Neural cell (in vitro differentiated cells): ENCODE measurements around the gene RET. TPM values are rescaled to one million over a fixed set of nuclear protein-coding genes. Genes with fewer than 3 reads are reported as not detected.

ENCODE experiments used
- H2AFZ ChIP-seq: fragments of 200-600, 300-800 bp; sonication (generic), shearing (Covaris generic); 2 replicates; pipeline ENCODE4 v1.6.0; 2014; ENCODE audit warnings: low read depth, mild to moderate bottlenecking, antibody characterized with exemption, low read length, moderate library complexity
- H3F3A ChIP-seq: fragments of 200-600 bp; shearing (Covaris generic); 2 replicates; pipeline ENCODE4 v1.6.1; 2016; ENCODE audit warnings: mild to moderate bottlenecking, moderate library complexity, mixed read lengths, antibody characterized with exemption, low read length; ENCODE audit not compliant: insufficient read depth, poor library complexity, severe bottlenecking
- H3K27ac ChIP-seq: fragments of 200-600, 300-800 bp; sonication (generic), shearing (Covaris generic); 2 replicates; pipeline ENCODE4 v1.5.1; 2014; ENCODE audit warnings: mild to moderate bottlenecking, low read length, moderate library complexity
- H3K27me3 ChIP-seq: fragments of 300-800, 200-600 bp; sonication (generic), shearing (Covaris generic); 2 replicates; pipeline ENCODE4 v1.6.0; 2014; ENCODE audit warnings: mild to moderate bottlenecking, low read depth, low read length, moderate library complexity; ENCODE audit not compliant: insufficient read depth
- H3K36me3 ChIP-seq: fragments of 300-800, 200-600 bp; sonication (generic), shearing (Covaris generic); 2 replicates; pipeline ENCODE4 v1.5.1; 2014; ENCODE audit warnings: mild to moderate bottlenecking, antibody characterized with exemption, low read length, moderate library complexity; ENCODE audit not compliant: insufficient read depth
- H3K4me2 ChIP-seq: fragments of 300-800, 200-600 bp; sonication (generic), shearing (Covaris generic); 2 replicates; pipeline ENCODE4 v1.6.0; 2014; ENCODE audit warnings: mild to moderate bottlenecking, low read length
- H3K4me3 ChIP-seq: fragments of 300-800, 200-600 bp; sonication (generic), shearing (Covaris generic); 2 replicates; pipeline ENCODE4 v1.5.1; 2014; ENCODE audit warnings: mild to moderate bottlenecking, low read length, moderate library complexity
- H3K79me2 ChIP-seq: fragments of 200-600 bp; shearing (Covaris generic); replicated peaks from 2 replicates; pipeline ENCODE4 v1.6.0; 2014; ENCODE audit warnings: mild to moderate bottlenecking, low read length, moderate library complexity; ENCODE audit not compliant: insufficient read depth
- H3K9ac ChIP-seq: fragments of 300-800, 200-600 bp; sonication (generic), shearing (Covaris generic); 2 replicates; pipeline ENCODE4 v1.6.1; 2016; ENCODE audit warnings: mild to moderate bottlenecking, low read length, mixed read lengths
- H3K9me2 ChIP-seq: fragments of 200-600 bp; shearing (Covaris generic); 2 replicates; pipeline ENCODE4 v1.6.1; 2016; ENCODE audit warnings: mild to moderate bottlenecking, low read length, mixed read lengths; ENCODE audit not compliant: insufficient read depth
- H3K9me3 ChIP-seq: fragments of 200-600, 300-800 bp; sonication (generic), shearing (Covaris generic); 2 replicates; pipeline ENCODE4 v1.6.1; 2016; ENCODE audit warnings: mild to moderate bottlenecking, mixed run types, low read length, moderate library complexity, mixed read lengths
- H4K20me1 ChIP-seq: fragments of 200-600 bp; shearing (Covaris generic); 2 replicates; pipeline ENCODE4 v1.6.1; 2016; ENCODE audit warnings: mild to moderate bottlenecking, mixed run types; ENCODE audit not compliant: insufficient read depth
- EP300 ChIP-seq: fragments of 450-650 bp; conservative IDR thresholded peaks from 2 replicates; pipeline ENCODE4 v1.6.1; 2014; ENCODE audit warnings: antibody characterized with exemption, mild to moderate bottlenecking, moderate library complexity; ENCODE audit not compliant: poor library complexity, severe bottlenecking
- EZH2 ChIP-seq: fragments of 200-600, 300-800 bp; shearing (Covaris generic), sonication (generic); IDR thresholded peaks from 2 replicates; pipeline ENCODE4 v1.6.1; 2014; ENCODE audit warnings: antibody characterized with exemption, low read length, borderline replicate concordance, mild to moderate bottlenecking; ENCODE audit not compliant: insufficient read depth, poor library complexity, severe bottlenecking
- MXI1 ChIP-seq: fragments of 450-650 bp; conservative IDR thresholded peaks from 2 replicates; pipeline ENCODE4 v1.6.1; 2014; ENCODE audit warnings: antibody characterized with exemption, mild to moderate bottlenecking; ENCODE audit not compliant: poor library complexity, severe bottlenecking
- POLR2AphosphoS5 ChIP-seq: IDR thresholded peaks from 2 replicates; pipeline ENCODE4 v1.6.1; 2012
- RAD21 ChIP-seq: fragments of 450-650 bp; conservative IDR thresholded peaks from 2 replicates; pipeline ENCODE4 v1.6.1; 2014; ENCODE audit warnings: antibody characterized with exemption, mild to moderate bottlenecking, moderate library complexity
- SMC3 ChIP-seq: fragments of 450-650 bp; conservative IDR thresholded peaks from 2 replicates; pipeline ENCODE4 v1.6.1; 2014; ENCODE audit warnings: antibody characterized with exemption, mild to moderate bottlenecking, moderate library complexity; ENCODE audit not compliant: poor library complexity
- TAF1 ChIP-seq: IDR thresholded peaks from 2 replicates; pipeline ENCODE4 v1.6.1; 2012; ENCODE audit warnings: low read depth
- polyA plus RNA-seq: library from polyadenylated mRNA; depleted of rRNA; stranded (reverse); fragments of >200 nt; gene quantifications from 2 replicates; pipeline ENCODE4 v1.2.3, GENCODE V29; 2014
- TF ChIP-seq, protein P1 (sequence below): fragments of 450-650 bp; IDR thresholded peaks from 2 replicates; pipeline ENCODE4 v1.5.1; 2014; ENCODE audit warnings: antibody characterized with exemption, mild to moderate bottlenecking, moderate library complexity; ENCODE audit not compliant: poor library complexity, severe bottlenecking
- TF ChIP-seq, protein P2 (sequence below): IDR thresholded peaks from 2 replicates; pipeline ENCODE4 v1.6.1; 2012; ENCODE audit warnings: borderline replicate concordance

The RET gene
- polyA plus RNA-seq, 1 donor from 2014 or later, result 1.7 TPM

DNA sequence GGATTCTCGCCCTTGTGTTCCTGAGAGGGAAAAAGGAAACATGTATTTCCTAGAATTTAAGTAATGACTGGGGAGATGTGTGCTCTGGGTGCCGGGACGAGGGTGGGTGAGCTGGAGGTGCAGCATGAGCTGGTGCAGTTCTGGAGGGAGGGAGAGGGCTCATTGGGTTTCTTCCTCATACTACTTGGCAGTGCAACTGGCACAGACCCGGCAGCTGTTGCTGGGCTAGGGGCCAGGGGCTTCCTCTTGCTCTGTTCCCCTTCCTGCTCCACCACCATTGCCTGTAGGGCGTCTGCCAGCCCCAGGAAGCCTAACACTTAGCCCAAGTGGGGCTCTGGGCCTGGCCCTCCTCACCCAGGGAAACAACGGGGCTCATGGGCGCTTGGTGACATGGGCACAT is 5.9 kb downstream of the RET start:
- no peaks in the 10 kb centered on the region for H3K36me3 ChIP-seq
- H3K79me2 ChIP-seq, result no peaks in the 10 kb centered on the region
- H3K27me3 ChIP-seq, result peaks cover 17% of the 10 kb centered on the region
- no peak for TF ChIP-seq MXI1
- TF ChIP-seq POLR2AphosphoS5, result no peak
- TF ChIP-seq EP300, result no peak
- no peak for TF ChIP-seq RAD21
- TF ChIP-seq, protein P1, sequence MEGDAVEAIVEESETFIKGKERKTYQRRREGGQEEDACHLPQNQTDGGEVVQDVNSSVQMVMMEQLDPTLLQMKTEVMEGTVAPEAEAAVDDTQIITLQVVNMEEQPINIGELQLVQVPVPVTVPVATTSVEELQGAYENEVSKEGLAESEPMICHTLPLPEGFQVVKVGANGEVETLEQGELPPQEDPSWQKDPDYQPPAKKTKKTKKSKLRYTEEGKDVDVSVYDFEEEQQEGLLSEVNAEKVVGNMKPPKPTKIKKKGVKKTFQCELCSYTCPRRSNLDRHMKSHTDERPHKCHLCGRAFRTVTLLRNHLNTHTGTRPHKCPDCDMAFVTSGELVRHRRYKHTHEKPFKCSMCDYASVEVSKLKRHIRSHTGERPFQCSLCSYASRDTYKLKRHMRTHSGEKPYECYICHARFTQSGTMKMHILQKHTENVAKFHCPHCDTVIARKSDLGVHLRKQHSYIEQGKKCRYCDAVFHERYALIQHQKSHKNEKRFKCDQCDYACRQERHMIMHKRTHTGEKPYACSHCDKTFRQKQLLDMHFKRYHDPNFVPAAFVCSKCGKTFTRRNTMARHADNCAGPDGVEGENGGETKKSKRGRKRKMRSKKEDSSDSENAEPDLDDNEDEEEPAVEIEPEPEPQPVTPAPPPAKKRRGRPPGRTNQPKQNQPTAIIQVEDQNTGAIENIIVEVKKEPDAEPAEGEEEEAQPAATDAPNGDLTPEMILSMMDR, result no peak
- TF ChIP-seq, protein P2, sequence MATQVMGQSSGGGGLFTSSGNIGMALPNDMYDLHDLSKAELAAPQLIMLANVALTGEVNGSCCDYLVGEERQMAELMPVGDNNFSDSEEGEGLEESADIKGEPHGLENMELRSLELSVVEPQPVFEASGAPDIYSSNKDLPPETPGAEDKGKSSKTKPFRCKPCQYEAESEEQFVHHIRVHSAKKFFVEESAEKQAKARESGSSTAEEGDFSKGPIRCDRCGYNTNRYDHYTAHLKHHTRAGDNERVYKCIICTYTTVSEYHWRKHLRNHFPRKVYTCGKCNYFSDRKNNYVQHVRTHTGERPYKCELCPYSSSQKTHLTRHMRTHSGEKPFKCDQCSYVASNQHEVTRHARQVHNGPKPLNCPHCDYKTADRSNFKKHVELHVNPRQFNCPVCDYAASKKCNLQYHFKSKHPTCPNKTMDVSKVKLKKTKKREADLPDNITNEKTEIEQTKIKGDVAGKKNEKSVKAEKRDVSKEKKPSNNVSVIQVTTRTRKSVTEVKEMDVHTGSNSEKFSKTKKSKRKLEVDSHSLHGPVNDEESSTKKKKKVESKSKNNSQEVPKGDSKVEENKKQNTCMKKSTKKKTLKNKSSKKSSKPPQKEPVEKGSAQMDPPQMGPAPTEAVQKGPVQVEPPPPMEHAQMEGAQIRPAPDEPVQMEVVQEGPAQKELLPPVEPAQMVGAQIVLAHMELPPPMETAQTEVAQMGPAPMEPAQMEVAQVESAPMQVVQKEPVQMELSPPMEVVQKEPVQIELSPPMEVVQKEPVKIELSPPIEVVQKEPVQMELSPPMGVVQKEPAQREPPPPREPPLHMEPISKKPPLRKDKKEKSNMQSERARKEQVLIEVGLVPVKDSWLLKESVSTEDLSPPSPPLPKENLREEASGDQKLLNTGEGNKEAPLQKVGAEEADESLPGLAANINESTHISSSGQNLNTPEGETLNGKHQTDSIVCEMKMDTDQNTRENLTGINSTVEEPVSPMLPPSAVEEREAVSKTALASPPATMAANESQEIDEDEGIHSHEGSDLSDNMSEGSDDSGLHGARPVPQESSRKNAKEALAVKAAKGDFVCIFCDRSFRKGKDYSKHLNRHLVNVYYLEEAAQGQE, result no peak
- TF ChIP-seq TAF1, result no peak
- TF ChIP-seq EZH2, result no peak
- no peak for TF ChIP-seq SMC3
- no peaks in the 10 kb centered on the region for H4K20me1 ChIP-seq
- no peak overlapping the region for H3K9ac ChIP-seq
- no peaks in the 10 kb centered on the region for H3K9me3 ChIP-seq
- H2AFZ ChIP-seq, result no peak overlapping the region
- H3K27ac ChIP-seq, result no peak overlapping the region
- no peaks in the 10 kb centered on the region for H3K9me2 ChIP-seq
- no peak overlapping the region for H3K4me2 ChIP-seq
- H3K4me3 ChIP-seq, result no peak overlapping the region
- no peaks in the 10 kb centered on the region for H3F3A ChIP-seq

DNA sequence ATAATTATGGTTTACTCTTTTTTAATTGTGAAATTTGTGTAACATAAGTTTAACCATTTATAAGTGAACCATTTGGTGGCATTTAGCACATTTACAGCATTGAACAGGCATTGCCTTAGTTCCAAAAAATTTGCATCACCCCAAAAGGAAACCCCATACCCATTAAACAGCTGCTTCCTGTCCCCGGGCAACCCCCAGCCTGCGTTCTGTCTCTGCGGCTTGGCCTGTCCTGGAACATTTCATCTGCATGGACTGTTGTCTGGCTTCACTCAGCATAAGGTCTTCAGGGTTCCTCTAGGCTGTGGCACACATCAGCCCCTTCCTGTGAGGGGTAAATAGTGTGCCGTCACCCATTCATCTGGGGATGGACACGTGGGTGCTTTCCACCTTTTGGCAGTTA is 6.9 kb downstream of the RET start:
- Histone ChIP-seq H3K9me3 (no peaks in the 10 kb centered on the region), H3F3A (no peaks in the 10 kb centered on the region), H3K9me2 (no peaks in the 10 kb centered on the region), H3K27ac (no peak overlapping the region), H3K4me2 (no peak overlapping the region), H2AFZ (no peak overlapping the region), H3K79me2 (no peaks in the 10 kb centered on the region), H3K36me3 (no peaks in the 10 kb centered on the region), H3K4me3 (no peak overlapping the region), H3K9ac (no peak overlapping the region), H4K20me1 (no peaks in the 10 kb centered on the region), H3K27me3 (peaks cover 7% of the 10 kb centered on the region)
- TF ChIP-seq MXI1, result no peak
- TF ChIP-seq SMC3, result no peak
- TF ChIP-seq EP300, result no peak
- TF ChIP-seq, protein P1, result no peak
- no peak for TF ChIP-seq TAF1
- no peak for TF ChIP-seq RAD21
- no peak for TF ChIP-seq POLR2AphosphoS5
- no peak for TF ChIP-seq EZH2
- TF ChIP-seq, protein P2, result no peak
